VCaP (cell line): ENCODE measurements around the gene THBS2.

Source experiments
- H3K27ac ChIP-seq: fragments of 450-650 bp; 2 replicates; pipeline ENCODE4 v1.5.1; 2017
- CTCF ChIP-seq: fragments of 450-650 bp; conservative IDR thresholded peaks from 2 replicates; pipeline ENCODE4 v1.5.1; 2017; ENCODE audit warnings: mild to moderate bottlenecking, moderate library complexity

Gene THBS2

GRCh38 chr6:169176361-169176991 is 77.2 kb downstream of the THBS2 start:
- no peak for TF ChIP-seq CTCF
- H3K27ac ChIP-seq = no peak overlapping the region

GRCh38 chr6:169175360-169175887 is 78.2 kb downstream of the THBS2 start:
- no peak overlapping the region for H3K27ac ChIP-seq

GRCh38 chr6:169174516-169175359 is 78.9 kb downstream of the THBS2 start:
- no peak for TF ChIP-seq CTCF
- no peak overlapping the region for H3K27ac ChIP-seq

More at GRCh38 chr6:169175360-169175887, 78.2 kb downstream of the THBS2 start:
- no peak for TF ChIP-seq CTCF

- TF ChIP-seq CTCF = no peak
- H3K27ac ChIP-seq = no peak overlapping the region
Measured at GRCh38 chr6:169173532-169174268, 79.9 kb downstream of the THBS2 start.

- TF ChIP-seq CTCF = no peak
- no peak overlapping the region for H3K27ac ChIP-seq
Measured at GRCh38 chr6:169172946-169173345, 80.7 kb downstream of the THBS2 start.

GRCh38 chr6:169172456-169172855 is 81.2 kb downstream of the THBS2 start:
- H3K27ac ChIP-seq = no peak overlapping the region
- no peak for TF ChIP-seq CTCF

GRCh38 chr6:169171951-169172350 is 81.7 kb downstream of the THBS2 start:
- no peak for TF ChIP-seq CTCF
- H3K27ac ChIP-seq = no peak overlapping the region
